ENCODE data around the gene JARID2.
A peak's percentile ranks its signal among the peaks of the same experiment; 100 is the strongest.

The JARID2 gene

GRCh38 chr6:15405129-15406068 lies 159.5 kb downstream of the JARID2 start:
- FAIRE-seq (peak; percentile 16), DNase-seq (ENCODE audit: insufficient read length, low spot score) (no peak)
- TF ChIP-seq TAF1 (IDR thresholded peaks at IDR 0.05; ENCODE audit: low read depth, low read length) (no peak), POLR2A (IDR thresholded peaks at IDR 0.05; ENCODE audit: low read depth, low read length) (no peak), POU2F2 (IDR thresholded peaks at IDR 0.05; ENCODE audit: low read depth, low read length) (no peak), PAX5 (IDR thresholded peaks at IDR 0.05; ENCODE audit: insufficient read depth, low read length, severe bottlenecking) (no peak), SPI1 (IDR thresholded peaks at IDR 0.05; ENCODE audit: low read depth, low read length) (no peak), POLR2AphosphoS5 (IDR thresholded peaks at IDR 0.05; ENCODE audit: low read depth, low read length) (no peak)

GRCh38 chr6:15406452-15406851 lies 160.6 kb downstream of the JARID2 start:
- DNase-seq (ENCODE audit: insufficient read length, low spot score): no peak
- TF ChIP-seq SPI1 (IDR thresholded peaks at IDR 0.05; ENCODE audit: low read depth, low read length) (no peak), TAF1 (IDR thresholded peaks at IDR 0.05; ENCODE audit: low read depth, low read length) (no peak), POU2F2 (IDR thresholded peaks at IDR 0.05; ENCODE audit: low read depth, low read length) (no peak), PAX5 (IDR thresholded peaks at IDR 0.05; ENCODE audit: insufficient read depth, low read length, severe bottlenecking) (no peak), POLR2A (IDR thresholded peaks at IDR 0.05; ENCODE audit: low read depth, low read length) (no peak), POLR2AphosphoS5 (IDR thresholded peaks at IDR 0.05; ENCODE audit: low read depth, low read length) (no peak)
- no peak for FAIRE-seq

- FAIRE-seq (no peak), DNase-seq (ENCODE audit: insufficient read length, low spot score) (no peak)
- TF ChIP-seq TAF1 (IDR thresholded peaks at IDR 0.05; ENCODE audit: low read depth, low read length) (no peak), SPI1 (IDR thresholded peaks at IDR 0.05; ENCODE audit: low read depth, low read length) (no peak), POU2F2 (IDR thresholded peaks at IDR 0.05; ENCODE audit: low read depth, low read length) (no peak), POLR2A (IDR thresholded peaks at IDR 0.05; ENCODE audit: low read depth, low read length) (no peak), POLR2AphosphoS5 (IDR thresholded peaks at IDR 0.05; ENCODE audit: low read depth, low read length) (no peak), PAX5 (IDR thresholded peaks at IDR 0.05; ENCODE audit: insufficient read depth, low read length, severe bottlenecking) (no peak)
Measured at GRCh38 chr6:15408008-15408407, 162.1 kb downstream of the JARID2 start.

- TF ChIP-seq TAF1 (IDR thresholded peaks at IDR 0.05; ENCODE audit: low read depth, low read length) (no peak), POLR2A (IDR thresholded peaks at IDR 0.05; ENCODE audit: low read depth, low read length) (no peak), PAX5 (IDR thresholded peaks at IDR 0.05; ENCODE audit: insufficient read depth, low read length, severe bottlenecking) (no peak), POU2F2 (IDR thresholded peaks at IDR 0.05; ENCODE audit: low read depth, low read length) (no peak), POLR2AphosphoS5 (IDR thresholded peaks at IDR 0.05; ENCODE audit: low read depth, low read length) (no peak), SPI1 (IDR thresholded peaks at IDR 0.05; ENCODE audit: low read depth, low read length) (no peak)
- DNase-seq (ENCODE audit: insufficient read length, low spot score) (no peak), FAIRE-seq (no peak)
Measured at GRCh38 chr6:15408758-15409157, 162.9 kb downstream of the JARID2 start.

GRCh38 chr6:15409301-15410125 lies 163.6 kb downstream of the JARID2 start:
- DNase-seq (ENCODE audit: insufficient read length, low spot score): no peak
- TF ChIP-seq SPI1 (IDR thresholded peaks at IDR 0.05; ENCODE audit: low read depth, low read length) (no peak), POLR2A (IDR thresholded peaks at IDR 0.05; ENCODE audit: low read depth, low read length) (no peak), TAF1 (IDR thresholded peaks at IDR 0.05; ENCODE audit: low read depth, low read length) (no peak), PAX5 (IDR thresholded peaks at IDR 0.05; ENCODE audit: insufficient read depth, low read length, severe bottlenecking) (no peak), POU2F2 (IDR thresholded peaks at IDR 0.05; ENCODE audit: low read depth, low read length) (no peak), POLR2AphosphoS5 (IDR thresholded peaks at IDR 0.05; ENCODE audit: low read depth, low read length) (no peak)
- FAIRE-seq: peak; percentile 65

GRCh38 chr6:15410126-15410391 lies 164.2 kb downstream of the JARID2 start:
- FAIRE-seq (peak; percentile 9), DNase-seq (ENCODE audit: insufficient read length, low spot score) (no peak)
- TF ChIP-seq PAX5 (IDR thresholded peaks at IDR 0.05; ENCODE audit: insufficient read depth, low read length, severe bottlenecking) (no peak), SPI1 (IDR thresholded peaks at IDR 0.05; ENCODE audit: low read depth, low read length) (no peak), POU2F2 (IDR thresholded peaks at IDR 0.05; ENCODE audit: low read depth, low read length) (no peak), TAF1 (IDR thresholded peaks at IDR 0.05; ENCODE audit: low read depth, low read length) (no peak), POLR2A (IDR thresholded peaks at IDR 0.05; ENCODE audit: low read depth, low read length) (no peak), POLR2AphosphoS5 (IDR thresholded peaks at IDR 0.05; ENCODE audit: low read depth, low read length) (no peak)

GRCh38 chr6:15410752-15411151 lies 164.9 kb downstream of the JARID2 start:
- FAIRE-seq: no peak
- no peak for TF ChIP-seq PAX5 (IDR thresholded peaks at IDR 0.05; ENCODE audit: insufficient read depth, low read length, severe bottlenecking)
- TF ChIP-seq POU2F2 (IDR thresholded peaks at IDR 0.05; ENCODE audit: low read depth, low read length): no peak
- TF ChIP-seq POLR2AphosphoS5 (IDR thresholded peaks at IDR 0.05; ENCODE audit: low read depth, low read length): no peak
- no peak for TF ChIP-seq TAF1 (IDR thresholded peaks at IDR 0.05; ENCODE audit: low read depth, low read length)
- no peak for TF ChIP-seq SPI1 (IDR thresholded peaks at IDR 0.05; ENCODE audit: low read depth, low read length)
- TF ChIP-seq POLR2A (IDR thresholded peaks at IDR 0.05; ENCODE audit: low read depth, low read length): no peak
- DNase-seq (ENCODE audit: insufficient read length, low spot score): no peak

- no peak for DNase-seq (ENCODE audit: insufficient read length, low spot score)
- FAIRE-seq: no peak
- TF ChIP-seq SPI1 (IDR thresholded peaks at IDR 0.05; ENCODE audit: low read depth, low read length) (peak; percentile 43), POLR2AphosphoS5 (IDR thresholded peaks at IDR 0.05; ENCODE audit: low read depth, low read length) (no peak)
Measured at GRCh38 chr6:15411766-15412165, 165.9 kb downstream of the JARID2 start.

GRCh38 chr6:15412767-15413166 lies 166.9 kb downstream of the JARID2 start:
- FAIRE-seq: no peak
- DNase-seq (ENCODE audit: insufficient read length, low spot score): no peak

More at GRCh38 chr6:15412767-15413166, 166.9 kb downstream of the JARID2 start:
- no peak for TF ChIP-seq POLR2A (IDR thresholded peaks at IDR 0.05; ENCODE audit: low read depth, low read length)
- TF ChIP-seq POLR2AphosphoS5 (IDR thresholded peaks at IDR 0.05; ENCODE audit: low read depth, low read length): no peak
